ENCODE data around the gene MSANTD2.

The MSANTD2 gene

DNA sequence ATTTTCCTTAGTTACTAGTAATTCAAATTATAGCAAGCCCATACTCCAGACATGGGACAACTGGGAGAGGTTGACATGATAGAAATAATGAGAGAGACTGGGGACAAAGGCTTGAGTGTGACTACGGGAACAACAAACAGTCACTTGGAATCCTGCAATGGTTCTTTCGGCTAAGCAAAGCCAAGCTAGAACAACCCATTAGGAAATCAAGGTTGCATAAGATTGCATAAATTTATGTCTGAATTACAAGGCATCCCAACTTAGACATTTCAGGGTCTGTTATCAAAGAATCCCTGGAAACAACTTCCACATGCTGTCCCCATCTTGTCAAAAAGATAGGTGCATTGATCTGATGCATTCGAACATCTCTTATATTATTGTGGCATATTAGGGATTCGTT lies 70.6 kb downstream of the MSANTD2 start:
- TF ChIP-seq RARB (CRISPR knock-in tag; IDR thresholded peaks at IDR 0.05) (no peak), ESRRG (CRISPR knock-in tag; IDR thresholded peaks at IDR 0.05) (no peak), ZNF8 (CRISPR knock-in tag; IDR thresholded peaks at IDR 0.05) (no peak), GLIS3 (CRISPR knock-in tag; IDR thresholded peaks at IDR 0.05) (no peak), TOX (CRISPR knock-in tag; IDR thresholded peaks at IDR 0.05; ENCODE audit: borderline replicate concordance) (no peak), OSR1 (CRISPR knock-in tag; IDR thresholded peaks at IDR 0.05) (no peak), ISL1 (CRISPR knock-in tag; IDR thresholded peaks at IDR 0.05) (no peak), PPARA (CRISPR knock-in tag; IDR thresholded peaks at IDR 0.05; ENCODE audit: borderline replicate concordance) (no peak), BACH2 (CRISPR knock-in tag; IDR thresholded peaks at IDR 0.05; ENCODE audit: borderline replicate concordance) (no peak), ZC3H10 (CRISPR knock-in tag; IDR thresholded peaks at IDR 0.05) (no peak), ZNF565 (CRISPR knock-in tag; conservative IDR thresholded peaks at IDR 0.05; ENCODE audit: low read depth) (no peak), CSDC2 (CRISPR knock-in tag; IDR thresholded peaks at IDR 0.05) (no peak), TCF4 (CRISPR knock-in tag; IDR thresholded peaks at IDR 0.05; ENCODE audit: borderline replicate concordance) (no peak), ZNF70 (CRISPR knock-in tag; IDR thresholded peaks at IDR 0.05) (no peak), SNAI2 (CRISPR knock-in tag; IDR thresholded peaks at IDR 0.05) (no peak), ARNTL (CRISPR knock-in tag; IDR thresholded peaks at IDR 0.05; ENCODE audit: borderline replicate concordance, low read depth) (no peak)
- TF ChIP-seq, protein P1, sequence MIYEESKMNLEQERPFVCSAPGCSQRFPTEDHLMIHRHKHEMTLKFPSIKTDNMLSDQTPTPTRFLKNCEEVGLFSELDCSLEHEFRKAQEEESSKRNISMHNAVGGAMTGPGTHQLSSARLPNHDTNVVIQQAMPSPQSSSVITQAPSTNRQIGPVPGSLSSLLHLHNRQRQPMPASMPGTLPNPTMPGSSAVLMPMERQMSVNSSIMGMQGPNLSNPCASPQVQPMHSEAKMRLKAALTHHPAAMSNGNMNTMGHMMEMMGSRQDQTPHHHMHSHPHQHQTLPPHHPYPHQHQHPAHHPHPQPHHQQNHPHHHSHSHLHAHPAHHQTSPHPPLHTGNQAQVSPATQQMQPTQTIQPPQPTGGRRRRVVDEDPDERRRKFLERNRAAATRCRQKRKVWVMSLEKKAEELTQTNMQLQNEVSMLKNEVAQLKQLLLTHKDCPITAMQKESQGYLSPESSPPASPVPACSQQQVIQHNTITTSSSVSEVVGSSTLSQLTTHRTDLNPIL (CRISPR knock-in tag; IDR thresholded peaks at IDR 0.05; ENCODE audit: low read depth): no peak
- TF ChIP-seq, protein P2, sequence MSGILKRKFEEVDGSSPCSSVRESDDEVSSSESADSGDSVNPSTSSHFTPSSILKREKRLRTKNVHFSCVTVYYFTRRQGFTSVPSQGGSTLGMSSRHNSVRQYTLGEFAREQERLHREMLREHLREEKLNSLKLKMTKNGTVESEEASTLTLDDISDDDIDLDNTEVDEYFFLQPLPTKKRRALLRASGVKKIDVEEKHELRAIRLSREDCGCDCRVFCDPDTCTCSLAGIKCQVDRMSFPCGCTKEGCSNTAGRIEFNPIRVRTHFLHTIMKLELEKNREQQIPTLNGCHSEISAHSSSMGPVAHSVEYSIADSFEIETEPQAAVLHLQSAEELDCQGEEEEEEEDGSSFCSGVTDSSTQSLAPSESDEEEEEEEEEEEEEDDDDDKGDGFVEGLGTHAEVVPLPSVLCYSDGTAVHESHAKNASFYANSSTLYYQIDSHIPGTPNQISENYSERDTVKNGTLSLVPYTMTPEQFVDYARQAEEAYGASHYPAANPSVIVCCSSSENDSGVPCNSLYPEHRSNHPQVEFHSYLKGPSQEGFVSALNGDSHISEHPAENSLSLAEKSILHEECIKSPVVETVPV (CRISPR knock-in tag; IDR thresholded peaks at IDR 0.05): no peak
- TF ChIP-seq, protein P3, sequence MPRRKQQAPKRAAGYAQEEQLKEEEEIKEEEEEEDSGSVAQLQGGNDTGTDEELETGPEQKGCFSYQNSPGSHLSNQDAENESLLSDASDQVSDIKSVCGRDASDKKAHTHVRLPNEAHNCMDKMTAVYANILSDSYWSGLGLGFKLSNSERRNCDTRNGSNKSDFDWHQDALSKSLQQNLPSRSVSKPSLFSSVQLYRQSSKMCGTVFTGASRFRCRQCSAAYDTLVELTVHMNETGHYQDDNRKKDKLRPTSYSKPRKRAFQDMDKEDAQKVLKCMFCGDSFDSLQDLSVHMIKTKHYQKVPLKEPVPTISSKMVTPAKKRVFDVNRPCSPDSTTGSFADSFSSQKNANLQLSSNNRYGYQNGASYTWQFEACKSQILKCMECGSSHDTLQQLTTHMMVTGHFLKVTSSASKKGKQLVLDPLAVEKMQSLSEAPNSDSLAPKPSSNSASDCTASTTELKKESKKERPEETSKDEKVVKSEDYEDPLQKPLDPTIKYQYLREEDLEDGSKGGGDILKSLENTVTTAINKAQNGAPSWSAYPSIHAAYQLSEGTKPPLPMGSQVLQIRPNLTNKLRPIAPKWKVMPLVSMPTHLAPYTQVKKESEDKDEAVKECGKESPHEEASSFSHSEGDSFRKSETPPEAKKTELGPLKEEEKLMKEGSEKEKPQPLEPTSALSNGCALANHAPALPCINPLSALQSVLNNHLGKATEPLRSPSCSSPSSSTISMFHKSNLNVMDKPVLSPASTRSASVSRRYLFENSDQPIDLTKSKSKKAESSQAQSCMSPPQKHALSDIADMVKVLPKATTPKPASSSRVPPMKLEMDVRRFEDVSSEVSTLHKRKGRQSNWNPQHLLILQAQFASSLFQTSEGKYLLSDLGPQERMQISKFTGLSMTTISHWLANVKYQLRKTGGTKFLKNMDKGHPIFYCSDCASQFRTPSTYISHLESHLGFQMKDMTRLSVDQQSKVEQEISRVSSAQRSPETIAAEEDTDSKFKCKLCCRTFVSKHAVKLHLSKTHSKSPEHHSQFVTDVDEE (CRISPR knock-in tag; IDR thresholded peaks at IDR 0.05): no peak
- TF ChIP-seq, protein P4, sequence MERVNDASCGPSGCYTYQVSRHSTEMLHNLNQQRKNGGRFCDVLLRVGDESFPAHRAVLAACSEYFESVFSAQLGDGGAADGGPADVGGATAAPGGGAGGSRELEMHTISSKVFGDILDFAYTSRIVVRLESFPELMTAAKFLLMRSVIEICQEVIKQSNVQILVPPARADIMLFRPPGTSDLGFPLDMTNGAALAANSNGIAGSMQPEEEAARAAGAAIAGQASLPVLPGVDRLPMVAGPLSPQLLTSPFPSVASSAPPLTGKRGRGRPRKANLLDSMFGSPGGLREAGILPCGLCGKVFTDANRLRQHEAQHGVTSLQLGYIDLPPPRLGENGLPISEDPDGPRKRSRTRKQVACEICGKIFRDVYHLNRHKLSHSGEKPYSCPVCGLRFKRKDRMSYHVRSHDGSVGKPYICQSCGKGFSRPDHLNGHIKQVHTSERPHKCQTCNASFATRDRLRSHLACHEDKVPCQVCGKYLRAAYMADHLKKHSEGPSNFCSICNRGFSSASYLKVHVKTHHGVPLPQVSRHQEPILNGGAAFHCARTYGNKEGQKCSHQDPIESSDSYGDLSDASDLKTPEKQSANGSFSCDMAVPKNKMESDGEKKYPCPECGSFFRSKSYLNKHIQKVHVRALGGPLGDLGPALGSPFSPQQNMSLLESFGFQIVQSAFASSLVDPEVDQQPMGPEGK (CRISPR knock-in tag; IDR thresholded peaks at IDR 0.05; ENCODE audit: borderline replicate concordance): no peak
- ATAC-seq: no peak

DNA sequence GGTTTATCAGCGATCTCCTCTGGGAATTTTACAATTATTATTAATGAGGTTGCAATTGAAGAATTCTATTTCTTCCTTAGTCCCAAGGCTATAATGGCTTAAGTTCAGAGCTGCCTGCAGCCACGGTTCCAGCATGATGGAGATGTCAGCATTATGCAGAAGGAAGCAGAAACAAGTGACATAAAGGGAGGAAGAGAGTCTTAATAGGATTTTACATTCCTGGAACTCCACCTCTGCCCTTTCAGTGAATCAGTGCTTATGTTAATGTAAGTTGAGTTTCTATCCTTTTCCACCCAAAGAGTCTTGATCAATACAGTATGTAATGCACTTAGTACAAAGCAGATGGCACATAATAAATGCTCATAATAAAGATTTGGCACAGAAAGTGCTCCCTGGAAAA lies 72.1 kb downstream of the MSANTD2 start:
- no peak for ATAC-seq
- TF ChIP-seq ZNF565 (CRISPR knock-in tag; conservative IDR thresholded peaks at IDR 0.05; ENCODE audit: low read depth): no peak
- no peak for TF ChIP-seq ZFP3 (CRISPR knock-in tag; IDR thresholded peaks at IDR 0.05)
- no peak for TF ChIP-seq TOX (CRISPR knock-in tag; IDR thresholded peaks at IDR 0.05; ENCODE audit: borderline replicate concordance)
- TF ChIP-seq OSR1 (CRISPR knock-in tag; IDR thresholded peaks at IDR 0.05): no peak
- TF ChIP-seq TCF4 (CRISPR knock-in tag; IDR thresholded peaks at IDR 0.05; ENCODE audit: borderline replicate concordance): no peak
- TF ChIP-seq, protein P1 (CRISPR knock-in tag; IDR thresholded peaks at IDR 0.05; ENCODE audit: low read depth): no peak
- TF ChIP-seq ZNF8 (CRISPR knock-in tag; IDR thresholded peaks at IDR 0.05): no peak
- TF ChIP-seq RARB (CRISPR knock-in tag; IDR thresholded peaks at IDR 0.05): no peak
- TF ChIP-seq CSDC2 (CRISPR knock-in tag; IDR thresholded peaks at IDR 0.05): no peak
- TF ChIP-seq, protein P2 (CRISPR knock-in tag; IDR thresholded peaks at IDR 0.05): no peak
- TF ChIP-seq, protein P3 (CRISPR knock-in tag; IDR thresholded peaks at IDR 0.05): no peak
- no peak for TF ChIP-seq ZFP30 (CRISPR knock-in tag; IDR thresholded peaks at IDR 0.05)
- TF ChIP-seq, protein P4 (CRISPR knock-in tag; IDR thresholded peaks at IDR 0.05; ENCODE audit: borderline replicate concordance): no peak

Data from SK-N-SH treated with all-trans-retinoic acid at 6 μM for 48 hours (cell line).